ENCODE measurements around the gene GUCY1A2.

- TF ChIP-seq CTCF (optimal IDR thresholded peaks at IDR 0.05 in 1 of 3, IDR thresholded peaks at IDR 0.05 in 1 of 3, conservative IDR thresholded peaks at IDR 0.05 in 1 of 3; ENCODE audit: extremely low read depth in 1 of 3, insufficient read depth in 2 of 3, low read length in 3 of 3), result no peak
- no peak for TF ChIP-seq EZH2 (IDR thresholded peaks at IDR 0.05; ENCODE audit: low read length)
These were observed 386.0 kb downstream of the GUCY1A2 start for GRCh38 chr11:106632283-106632682.

Measured in keratinocyte (primary cell).